Posterior vena cava (tissue), 2 donors: ENCODE results near the gene RNF222. TPM values are rescaled to one million over a fixed set of nuclear protein-coding genes. Genes with fewer than 3 reads are reported as not detected.
"Not testable (repeated sequence)": the region's sequence is repeated elsewhere in the genome, so short reads cannot be mapped to it uniquely, and the experiment has no call there.

Experiments
- DNase-seq: peaks from one replicate; pipeline ENCODE4 v3.0.0-alpha.2; 2020; ENCODE audit warnings: low spot score
- intact Hi-C, 2 donors: fragments of 100-400 bp; cut with DNase I; formaldehyde crosslinking; loops; one replicate each; pipeline versions ENCODE4 v1.14.1 to v1.14.2; 2022 to 2023
- total RNA-seq, 2 donors: library from RNA; stranded (reverse); fragmentation: NEBNext Ultra II Directional; extraction: Animal tissue kit (Norgen Biotek cat#: 25700); gene quantifications; one replicate each; pipeline ENCODE4 v1.2.1, GENCODE V29; 2021
- donor health status: DM: yes; HTN: yes; CAD: no.
- donor health status: DM: yes; HTN: yes; CAD: no.

The RNF222 gene
- total RNA-seq, 2 donors from 2014 or later = not detected

GRCh38 chr17:8417806-8418205, 20.2 kb upstream of the RNF222 start:
- intact Hi-C loops = loop anchor here in 1 of 2 donors (10.0 kb wide), 1 partner anchor 347 kb away; no protein-coding TSS in a partner anchor

DNA sequence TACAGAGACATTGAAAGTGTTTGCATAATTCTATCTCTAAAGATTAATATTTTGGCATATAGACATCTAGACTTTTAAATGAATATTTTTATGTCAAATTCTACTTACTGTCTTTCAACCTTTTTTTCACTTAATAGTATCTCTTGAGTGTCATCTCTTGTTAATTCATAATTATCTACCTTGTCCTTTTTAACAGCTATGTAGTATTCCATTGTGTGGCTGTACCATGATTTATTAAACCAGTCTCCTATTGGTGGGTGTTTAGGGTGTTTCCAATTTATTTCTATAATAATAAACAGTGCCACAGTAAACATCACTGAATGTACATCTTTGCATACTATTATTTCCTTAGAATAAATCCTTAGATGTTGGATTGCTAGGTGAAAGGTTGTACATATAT, 16.3 kb upstream of the RNF222 start:
- no peak for DNase-seq
- intact Hi-C loops = loop anchor here (5.0 to 10.0 kb wide), 2 partner anchors 351 to 373 kb away; no protein-coding TSS in a partner anchor

More at GRCh38 chr17:8417806-8418205, 20.2 kb upstream of the RNF222 start:
- DNase-seq = no peak

GRCh38 chr17:8413328-8413727, 15.7 kb upstream of the RNF222 start:
- no peak for DNase-seq
- intact Hi-C loops = loop anchor here (5.0 to 10.0 kb wide), 2 partner anchors 351 to 374 kb away; no protein-coding TSS in a partner anchor

- intact Hi-C loops = loop anchor here (5.0 to 10.0 kb wide), 2 partner anchors 353 to 375 kb away; no protein-coding TSS in a partner anchor
- DNase-seq = no peak
These were observed 14.5 kb upstream of the RNF222 start for GRCh38 chr17:8412089-8412488.

GRCh38 chr17:8410883-8411238, 13.2 kb upstream of the RNF222 start:
- no peak for DNase-seq
- intact Hi-C loops = loop anchor here (5.0 to 10.0 kb wide), 2 partner anchors 354 to 376 kb away; no protein-coding TSS in a partner anchor

DNA sequence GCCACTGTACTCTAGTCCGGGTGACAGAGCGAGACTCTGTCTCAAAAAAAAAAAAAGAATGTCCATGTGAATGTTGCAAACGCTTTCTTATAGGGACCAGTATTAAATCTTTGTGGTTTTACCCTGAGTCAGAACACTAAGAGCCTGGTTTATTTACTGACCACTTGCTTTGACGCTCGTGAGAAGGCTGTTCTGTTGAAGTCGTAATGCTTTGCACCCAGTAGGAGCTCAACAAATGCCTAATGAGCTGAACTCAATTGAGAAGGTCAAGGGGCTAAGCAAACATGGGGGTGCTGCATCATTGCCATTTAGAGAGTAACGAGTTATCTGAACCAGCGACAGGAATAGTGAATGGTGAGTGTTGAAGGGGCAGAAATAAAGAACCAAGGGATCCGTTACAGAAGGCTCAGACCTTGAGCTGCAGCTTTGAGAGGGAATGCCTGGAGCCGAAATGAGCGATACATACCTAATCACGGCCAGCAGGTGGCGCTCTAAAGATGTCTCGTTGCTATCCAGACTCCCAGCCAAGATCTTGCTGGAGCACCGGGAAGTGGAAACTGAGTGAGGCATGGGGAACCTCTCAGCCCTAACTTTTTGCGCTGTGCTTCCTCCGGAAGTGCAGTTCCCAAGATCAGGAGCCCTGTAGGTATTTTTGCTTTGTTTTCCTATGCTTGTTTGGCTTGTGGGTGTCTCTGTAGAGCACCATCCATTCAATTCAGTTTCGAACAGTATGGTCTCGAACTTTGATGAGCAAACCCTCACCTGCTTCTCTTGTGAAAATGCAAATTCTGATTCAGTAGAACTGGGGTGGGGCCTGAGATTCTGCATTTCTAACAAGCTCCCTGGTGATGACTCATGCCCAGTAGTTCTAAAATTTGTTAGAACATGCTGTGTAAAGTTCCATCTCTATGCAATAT, 12.6 kb upstream of the RNF222 start:
- peak; percentile 96 for DNase-seq
- intact Hi-C loops = loop anchor here (5.0 to 10.0 kb wide), 2 partner anchors 355 to 377 kb away; no protein-coding TSS in a partner anchor

GRCh38 chr17:8408371-8408770, 10.7 kb upstream of the RNF222 start:
- no peak for DNase-seq
- intact Hi-C loops = no loop called here

- no peak for DNase-seq
- intact Hi-C loops = no loop called here
These were observed 8.5 kb upstream of the RNF222 start for GRCh38 chr17:8406174-8406573.

DNA sequence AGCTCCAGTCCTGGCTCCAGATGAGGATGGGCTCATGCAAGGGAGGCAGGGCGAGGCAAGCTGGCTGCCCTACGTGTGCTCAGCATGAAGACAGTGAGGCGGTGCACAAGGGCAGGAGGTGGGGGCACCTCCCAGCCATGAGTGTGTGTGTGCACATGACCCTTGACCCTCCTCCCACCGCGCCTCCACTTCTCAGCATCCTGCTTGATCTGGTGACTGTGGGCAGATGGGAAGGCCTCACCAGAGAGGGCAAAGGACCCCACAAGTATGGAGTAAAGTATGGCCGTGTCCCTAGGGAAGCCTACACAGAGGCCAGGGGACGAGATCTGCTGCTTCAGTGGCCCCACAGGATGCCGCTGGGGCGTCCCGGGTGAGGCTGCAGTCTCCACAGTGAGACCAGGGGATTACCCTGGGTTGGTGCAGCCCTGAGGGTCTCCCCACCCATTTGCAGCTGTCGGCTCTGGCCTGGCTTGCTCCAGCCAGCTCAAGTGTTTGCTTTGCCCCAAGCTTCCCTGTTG, 7.9 kb upstream of the RNF222 start:
- intact Hi-C loops = no loop called here
- no peak for DNase-seq

DNA sequence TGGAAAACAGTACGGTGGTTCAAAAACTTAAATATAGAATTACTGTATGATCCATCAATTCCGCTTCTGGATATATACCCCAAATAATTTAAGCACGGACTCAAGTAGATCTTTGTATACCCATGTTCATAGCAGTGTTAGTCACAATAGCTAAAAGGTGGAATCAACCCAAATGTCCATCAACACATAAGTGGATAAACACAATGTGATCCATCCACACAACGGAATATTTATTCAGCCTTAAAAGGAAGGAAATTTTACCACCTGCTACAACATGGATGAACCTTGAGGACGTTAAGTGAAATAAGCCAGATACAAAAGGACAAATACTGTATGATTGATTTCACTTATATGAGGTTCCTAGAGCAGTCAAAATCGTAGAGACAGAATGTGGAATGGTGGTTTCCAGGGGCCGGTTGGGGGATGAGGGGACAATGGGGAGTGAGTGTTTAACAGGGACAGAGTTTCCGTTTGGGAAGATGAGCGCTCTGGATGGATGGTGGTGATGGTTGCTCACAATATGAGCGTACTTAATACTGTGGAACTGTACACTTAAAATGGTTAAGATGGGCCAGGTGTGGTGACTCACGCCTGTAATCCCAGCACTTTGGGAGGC, 5.4 kb upstream of the RNF222 start:
- DNase-seq = no peak
- intact Hi-C loops = no loop called here

DNA sequence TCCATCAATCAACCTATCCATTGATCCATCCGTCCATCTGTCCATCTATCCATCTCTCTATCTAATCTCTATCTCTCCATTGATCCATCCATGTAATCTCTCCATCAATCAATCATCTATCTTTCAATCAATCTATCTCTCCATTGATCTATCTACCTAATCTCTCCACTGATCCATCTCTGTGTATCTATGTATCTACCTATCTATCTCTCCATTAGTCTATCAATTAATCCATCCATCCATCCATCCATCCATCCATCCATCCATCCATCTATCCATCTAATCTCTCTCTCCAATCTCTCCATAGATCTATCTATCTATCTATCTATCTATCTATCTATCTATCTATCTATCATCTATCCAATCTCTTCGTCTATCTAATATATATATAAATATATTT, 3.5 kb upstream of the RNF222 start:
- DNase-seq = no peak
- intact Hi-C loops = no loop called here

GRCh38 chr17:8398980-8399379, 1.4 kb upstream of the RNF222 start:
- intact Hi-C loops = no loop called here
- DNase-seq = no peak

- intact Hi-C loops, DNase-seq: not testable (repeated sequence)
These were observed 3.1 kb downstream of the RNF222 start for GRCh38 chr17:8394497-8394896.

DNA sequence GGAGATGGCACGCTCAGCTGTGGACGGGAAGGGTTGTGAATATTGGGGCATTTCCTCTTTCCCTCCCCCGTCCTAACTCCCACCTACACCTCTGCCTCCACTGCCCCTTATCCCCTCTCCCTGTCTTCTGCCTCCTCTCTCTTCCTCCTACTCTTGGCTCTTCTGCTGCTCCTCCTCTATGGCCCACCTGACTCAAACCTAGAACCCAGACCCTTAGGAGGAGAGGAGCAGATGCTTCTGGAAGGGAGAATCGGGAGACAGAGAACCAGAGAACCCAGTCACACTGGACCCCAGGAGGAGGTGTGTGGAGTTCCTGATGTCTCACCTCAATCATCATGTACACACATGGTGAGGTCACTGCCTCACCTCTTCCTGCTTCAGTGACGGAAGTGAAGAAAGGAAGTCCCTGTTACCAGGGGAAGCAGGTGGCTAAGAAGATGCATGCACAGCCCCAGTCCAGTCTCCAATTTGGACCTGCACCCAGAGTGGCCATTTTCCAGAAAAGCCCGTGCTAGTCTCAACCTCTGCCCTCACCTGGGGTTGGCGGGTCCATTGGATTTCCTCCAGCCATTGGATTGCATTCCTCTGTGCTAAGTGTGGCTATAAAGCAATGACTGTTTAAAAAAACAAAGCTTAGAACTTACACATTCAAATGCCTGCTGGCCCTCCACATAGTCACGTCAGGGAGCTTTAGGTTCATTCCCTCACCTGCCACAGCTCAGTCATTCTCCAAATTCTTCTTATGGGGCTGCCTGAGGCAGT, 4.0 kb downstream of the RNF222 start:
- intact Hi-C loops = no loop called here
- DNase-seq = no peak

- DNase-seq = no peak
- intact Hi-C loops = no loop called here
These were observed 4.8 kb downstream of the RNF222 start for GRCh38 chr17:8392674-8393469.

- intact Hi-C loops = no loop called here
- no peak for DNase-seq
These were observed 5.4 kb downstream of the RNF222 start for GRCh38 chr17:8392274-8392673.

GRCh38 chr17:8391711-8392110, 5.9 kb downstream of the RNF222 start:
- DNase-seq = no peak
- intact Hi-C loops = no loop called here

DNA sequence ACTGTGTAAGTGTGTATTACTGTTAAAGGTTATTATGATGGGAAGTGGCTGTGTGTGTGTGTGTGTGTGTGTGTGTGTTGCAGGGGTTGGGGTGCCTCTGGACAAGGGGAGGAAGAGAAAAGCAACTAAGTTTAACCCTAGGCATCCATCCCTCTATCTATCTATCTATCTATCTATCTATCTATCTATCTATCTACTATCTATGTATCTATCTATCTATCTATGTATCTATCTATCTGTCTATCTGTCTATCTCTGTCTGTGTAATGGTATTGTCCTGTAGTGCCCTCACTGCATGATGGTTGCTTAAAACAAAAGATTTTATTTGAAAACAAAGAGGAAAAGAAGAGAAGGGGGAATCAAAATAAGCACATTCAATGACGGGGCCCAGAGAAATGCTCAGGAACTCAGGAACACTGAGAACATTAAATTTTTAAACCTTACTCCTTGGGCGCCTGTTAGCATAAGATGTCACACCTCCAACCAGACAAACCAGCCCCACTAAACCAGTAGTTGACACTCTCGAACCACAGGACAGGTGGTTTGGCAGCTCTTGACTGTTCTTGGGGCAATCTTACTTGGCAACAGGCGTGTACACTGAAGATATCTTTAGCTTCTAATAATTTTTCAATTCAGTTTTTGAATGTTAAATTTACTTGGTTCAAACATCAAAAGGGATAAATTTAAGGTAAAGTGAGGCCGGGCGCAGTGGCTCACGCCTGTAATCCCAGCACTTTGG, 9.5 kb downstream of the RNF222 start:
- intact Hi-C loops = no loop called here
- no peak for DNase-seq
